ENCODE data around the gene MAML2. TPM values are rescaled to one million over a fixed set of nuclear protein-coding genes. Genes with fewer than 3 reads are reported as not detected.

Gene MAML2
- total and polyA plus RNA-seq, 10 donors: 2.7 to 43.4 (median 27.2) TPM

DNA sequence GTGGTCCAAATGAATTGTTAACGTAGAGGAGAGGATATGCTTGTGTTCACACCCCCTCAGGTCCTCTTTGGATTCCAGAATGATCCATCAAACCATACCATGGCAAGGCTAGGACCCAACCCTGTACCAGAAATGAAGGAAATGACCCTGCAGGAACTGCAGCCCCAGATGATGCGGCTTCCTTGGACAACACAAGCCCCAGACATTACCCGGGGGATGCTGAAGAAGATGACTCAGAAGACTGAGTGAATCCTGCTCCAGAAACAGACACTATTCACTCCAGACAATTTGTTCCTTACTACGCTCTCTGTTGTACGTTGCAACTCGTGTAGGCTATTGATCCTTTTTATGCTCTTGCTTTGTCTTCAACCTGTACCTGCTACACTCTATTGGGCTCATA lies 403.9 kb downstream of the MAML2 start:
- H3K4me1 ChIP-seq: no peaks in the 10 kb centered on the region
- no peaks in the 10 kb centered on the region for H3K27me3 ChIP-seq (replicated peaks in 1 of 7)
- DNase-seq: no peak
- intact Hi-C loops (cut with DNase I; ENCODE audit: low total_unique reads): no loop called here
- H3K36me3 ChIP-seq: no peaks in the 10 kb centered on the region
- no peak overlapping the region for H3K4me3 ChIP-seq
- 71 to 91% (median 91%) methylated on average over 6 of the region's 6 CpGs for WGBS, 5 donors
- peaks cover 0 to 6% (median 3%) of the 10 kb centered on the region in 8 donors for H3K9me3 ChIP-seq
- TF ChIP-seq, protein P1, sequence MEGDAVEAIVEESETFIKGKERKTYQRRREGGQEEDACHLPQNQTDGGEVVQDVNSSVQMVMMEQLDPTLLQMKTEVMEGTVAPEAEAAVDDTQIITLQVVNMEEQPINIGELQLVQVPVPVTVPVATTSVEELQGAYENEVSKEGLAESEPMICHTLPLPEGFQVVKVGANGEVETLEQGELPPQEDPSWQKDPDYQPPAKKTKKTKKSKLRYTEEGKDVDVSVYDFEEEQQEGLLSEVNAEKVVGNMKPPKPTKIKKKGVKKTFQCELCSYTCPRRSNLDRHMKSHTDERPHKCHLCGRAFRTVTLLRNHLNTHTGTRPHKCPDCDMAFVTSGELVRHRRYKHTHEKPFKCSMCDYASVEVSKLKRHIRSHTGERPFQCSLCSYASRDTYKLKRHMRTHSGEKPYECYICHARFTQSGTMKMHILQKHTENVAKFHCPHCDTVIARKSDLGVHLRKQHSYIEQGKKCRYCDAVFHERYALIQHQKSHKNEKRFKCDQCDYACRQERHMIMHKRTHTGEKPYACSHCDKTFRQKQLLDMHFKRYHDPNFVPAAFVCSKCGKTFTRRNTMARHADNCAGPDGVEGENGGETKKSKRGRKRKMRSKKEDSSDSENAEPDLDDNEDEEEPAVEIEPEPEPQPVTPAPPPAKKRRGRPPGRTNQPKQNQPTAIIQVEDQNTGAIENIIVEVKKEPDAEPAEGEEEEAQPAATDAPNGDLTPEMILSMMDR (IDR thresholded peaks at IDR 0.05 in 8 of 11, conservative IDR thresholded peaks at IDR 0.05 in 3 of 11): no peak
- no peak for TF ChIP-seq POLR2A (IDR thresholded peaks at IDR 0.05)
- no peak for TF ChIP-seq POLR2AphosphoS5 (IDR thresholded peaks at IDR 0.05)
- no peak overlapping the region for H3K27ac ChIP-seq

DNA sequence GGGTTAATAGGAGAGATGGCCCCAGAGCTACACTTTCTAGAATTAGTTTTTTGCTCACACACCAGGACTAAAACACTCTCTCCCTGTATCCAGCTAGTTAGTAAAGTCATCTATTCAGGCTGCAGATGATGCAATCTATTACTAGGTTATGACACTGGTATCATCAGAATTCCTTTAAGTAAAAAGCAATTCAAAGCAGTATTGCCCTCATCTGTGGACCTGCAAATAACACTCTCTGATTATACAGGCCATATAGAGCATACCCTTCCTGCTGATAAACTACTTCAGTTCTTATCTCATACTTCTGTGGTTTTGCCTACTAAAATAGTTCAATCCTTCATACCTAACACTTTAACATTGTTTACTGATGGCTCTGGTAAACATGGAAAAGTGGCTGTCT lies 405.6 kb downstream of the MAML2 start:
- Histone ChIP-seq H3K27ac (no peak overlapping the region), H3K4me1 (no peaks in the 10 kb centered on the region), H3K9me3 (peaks cover 0 to 5% (median 0%) of the 10 kb centered on the region in 8 donors), H3K27me3 (replicated peaks in 1 of 7) (no peaks in the 10 kb centered on the region), H3K36me3 (no peaks in the 10 kb centered on the region), H3K4me3 (no peak overlapping the region)
- no peak for DNase-seq
- TF ChIP-seq, protein P1 (IDR thresholded peaks at IDR 0.05 in 8 of 11, conservative IDR thresholded peaks at IDR 0.05 in 3 of 11): no peak
- intact Hi-C loops (cut with DNase I; ENCODE audit: low total_unique reads): no loop called here

- intact Hi-C loops (cut with DNase I; ENCODE audit: low total_unique reads): no loop called here
- H3K4me1 ChIP-seq: no peaks in the 10 kb centered on the region
- peaks cover 0 to 28% (median 23%) of the 10 kb centered on the region in 8 donors for H3K9me3 ChIP-seq
- no peak for DNase-seq
- 89 to 94% (median 93%) methylated on average over 5 of the region's 5 CpGs for WGBS, 5 donors
- no peak for TF ChIP-seq POLR2AphosphoS5 (IDR thresholded peaks at IDR 0.05)
- TF ChIP-seq, protein P1 (IDR thresholded peaks at IDR 0.05 in 8 of 11, conservative IDR thresholded peaks at IDR 0.05 in 3 of 11): no peak
- TF ChIP-seq POLR2A (IDR thresholded peaks at IDR 0.05): no peak
- no peaks in the 10 kb centered on the region for H3K36me3 ChIP-seq
- H3K27ac ChIP-seq: no peak overlapping the region
- no peaks in the 10 kb centered on the region for H3K27me3 ChIP-seq (replicated peaks in 1 of 7)
- H3K4me3 ChIP-seq: no peak overlapping the region
Measured at GRCh38 chr11:95933594-95933993, 409.4 kb downstream of the MAML2 start.

GRCh38 chr11:95931916-95932315 lies 411.1 kb downstream of the MAML2 start:
- H3K27ac ChIP-seq: no peak overlapping the region
- TF ChIP-seq POLR2A (IDR thresholded peaks at IDR 0.05): no peak
- TF ChIP-seq POLR2AphosphoS5 (IDR thresholded peaks at IDR 0.05): no peak
- TF ChIP-seq, protein P1 (IDR thresholded peaks at IDR 0.05 in 8 of 11, conservative IDR thresholded peaks at IDR 0.05 in 3 of 11): no peak
- no peaks in the 10 kb centered on the region for H3K36me3 ChIP-seq
- intact Hi-C loops (cut with DNase I; ENCODE audit: low total_unique reads): no loop called here
- H3K27me3 ChIP-seq (replicated peaks in 1 of 7): no peaks in the 10 kb centered on the region
- H3K9me3 ChIP-seq: peaks cover 0 to 28% (median 23%) of the 10 kb centered on the region in 8 donors
- no peak for DNase-seq
- no peak overlapping the region for H3K4me3 ChIP-seq
- H3K4me1 ChIP-seq: no peaks in the 10 kb centered on the region
- WGBS, 5 donors: 76 to 94% (median 84%) methylated on average over 1 of the region's 1 CpG

Measured in spleen (tissue), 11 donors.